Loucy (cell line): ENCODE results near the gene FCER2.

Experiments
- H2AFZ ChIP-seq: fragments of 200-600 bp; sonication (generic); 2 replicates; pipeline ENCODE4 v1.6.0; 2016; ENCODE audit warnings: antibody characterized with exemption, mild to moderate bottlenecking, low read length, moderate library complexity
- H3F3A ChIP-seq: fragments of 200-600 bp; 2 replicates; pipeline ENCODE4 v1.6.0; 2016; ENCODE audit warnings: antibody characterized with exemption, low read depth, mild to moderate bottlenecking
- H3K27me3 ChIP-seq: fragments of 200-600 bp; sonication (generic); 2 replicates; pipeline ENCODE4 v1.6.1; 2014; ENCODE audit warnings: low read length, mild to moderate bottlenecking; ENCODE audit not compliant: insufficient read depth, poor library complexity, severe bottlenecking
- H3K36me3 ChIP-seq: fragments of 200-600 bp; sonication (generic); 2 replicates; pipeline ENCODE4 v1.6.1; 2016; ENCODE audit warnings: low read length; ENCODE audit not compliant: insufficient read depth
- H3K4me1 ChIP-seq: fragments of 200-600 bp; sonication (generic); 2 replicates; pipeline ENCODE4 v1.5.1; 2014; ENCODE audit warnings: low read length, mild to moderate bottlenecking; ENCODE audit not compliant: insufficient read depth, poor library complexity, severe bottlenecking
- H3K4me2 ChIP-seq: fragments of 200-600 bp; sonication (generic); 2 replicates; pipeline ENCODE4 v1.6.0; 2014; ENCODE audit warnings: antibody characterized with exemption, low read length, low read depth, mild to moderate bottlenecking; ENCODE audit not compliant: poor library complexity, severe bottlenecking
- H3K4me3 ChIP-seq: fragments of 200-600 bp; sonication (generic); 2 replicates; pipeline ENCODE4 v1.5.1; 2014; ENCODE audit warnings: low read length, mild to moderate bottlenecking, mixed read lengths; ENCODE audit not compliant: poor library complexity, severe bottlenecking
- H3K79me2 ChIP-seq: fragments of 200-600 bp; sonication (generic); 2 replicates; pipeline ENCODE4 v1.6.1; 2014; ENCODE audit warnings: low read length; ENCODE audit not compliant: insufficient read depth
- H3K9ac ChIP-seq: fragments of 200-600 bp; sonication (generic); 2 replicates; pipeline ENCODE4 v1.6.0; 2014; ENCODE audit warnings: mild to moderate bottlenecking, low read depth, low read length, moderate library complexity; ENCODE audit not compliant: poor library complexity, severe bottlenecking
- H3K9me2 ChIP-seq: fragments of 200-600 bp; sonication (generic); replicated peaks from 2 replicates; pipeline ENCODE4 v1.6.1; 2016; ENCODE audit warnings: low read depth, low read length, mixed read lengths
- H3K9me3 ChIP-seq: fragments of 200-600 bp; sonication (generic); 2 replicates; pipeline ENCODE4 v1.6.1; 2014; ENCODE audit warnings: mild to moderate bottlenecking, antibody characterized with exemption, low read length, low read depth; ENCODE audit not compliant: insufficient read depth
- H4K20me1 ChIP-seq: fragments of 200-600 bp; sonication (generic); 2 replicates; pipeline ENCODE4 v1.6.0; 2014; ENCODE audit warnings: antibody characterized with exemption, low read length, mild to moderate bottlenecking; ENCODE audit not compliant: insufficient read depth, poor library complexity, severe bottlenecking
- CTCF ChIP-seq: fragments of 200-600 bp; sonication (generic); conservative IDR thresholded peaks from 2 replicates; pipeline ENCODE4 v1.5.1; 2014; ENCODE audit warnings: mild to moderate bottlenecking, antibody characterized with exemption, low read length
- EZH2phosphoT487 ChIP-seq: fragments of 200-600 bp; IDR thresholded peaks from 2 replicates; pipeline ENCODE4 v1.6.1; 2018; ENCODE audit warnings: antibody characterized with exemption, mild to moderate bottlenecking, moderate library complexity, borderline replicate concordance

The FCER2 gene

GRCh38 chr19:7731218-7731595 lies 29.3 kb upstream of the FCER2 start:
- no peaks in the 10 kb centered on the region for H3K79me2 ChIP-seq
- no peaks in the 10 kb centered on the region for H3K36me3 ChIP-seq
- H3K4me3 ChIP-seq: no peak overlapping the region
- H3K4me2 ChIP-seq: no peak overlapping the region
- no peaks in the 10 kb centered on the region for H3K9me3 ChIP-seq
- TF ChIP-seq EZH2phosphoT487: no peak
- TF ChIP-seq CTCF: no peak
- no peak overlapping the region for H2AFZ ChIP-seq
- no peak overlapping the region for H3K9ac ChIP-seq
- no peaks in the 10 kb centered on the region for H3F3A ChIP-seq
- H4K20me1 ChIP-seq: no peaks in the 10 kb centered on the region
- no peaks in the 10 kb centered on the region for H3K9me2 ChIP-seq
- no peaks in the 10 kb centered on the region for H3K27me3 ChIP-seq
- no peaks in the 10 kb centered on the region for H3K4me1 ChIP-seq

GRCh38 chr19:7730286-7731217 lies 28.6 kb upstream of the FCER2 start:
- no peaks in the 10 kb centered on the region for H3K36me3 ChIP-seq
- no peaks in the 10 kb centered on the region for H3K9me2 ChIP-seq
- H3F3A ChIP-seq: no peaks in the 10 kb centered on the region
- TF ChIP-seq CTCF (no peak), EZH2phosphoT487 (no peak)
- no peaks in the 10 kb centered on the region for H3K4me1 ChIP-seq
- H4K20me1 ChIP-seq: no peaks in the 10 kb centered on the region
- H3K9me3 ChIP-seq: no peaks in the 10 kb centered on the region
- H3K4me3 ChIP-seq: no peak overlapping the region
- no peak overlapping the region for H3K9ac ChIP-seq
- H3K4me2 ChIP-seq: no peak overlapping the region
- H3K27me3 ChIP-seq: no peaks in the 10 kb centered on the region
- no peaks in the 10 kb centered on the region for H3K79me2 ChIP-seq
- no peak overlapping the region for H2AFZ ChIP-seq

GRCh38 chr19:7729831-7730285 lies 27.9 kb upstream of the FCER2 start:
- Histone ChIP-seq H3K4me2 (no peak overlapping the region), H4K20me1 (no peaks in the 10 kb centered on the region), H3K9me3 (no peaks in the 10 kb centered on the region), H3K27me3 (no peaks in the 10 kb centered on the region), H3K36me3 (no peaks in the 10 kb centered on the region), H3K4me1 (no peaks in the 10 kb centered on the region), H3K9ac (no peak overlapping the region), H3K4me3 (no peak overlapping the region), H3K79me2 (no peaks in the 10 kb centered on the region), H2AFZ (no peak overlapping the region), H3F3A (no peaks in the 10 kb centered on the region), H3K9me2 (no peaks in the 10 kb centered on the region)
- TF ChIP-seq CTCF (no peak), EZH2phosphoT487 (no peak)
